GM19324 (cell line): Measurements from ENCODE around the gene ASCC1.
A peak's percentile ranks its signal among the peaks of the same experiment; 100 is the strongest.
"Not testable (repeated sequence)": the region's sequence is repeated elsewhere in the genome, so short reads cannot be mapped to it uniquely, and the experiment has no call there.

ENCODE experiments used
- ATAC-seq: cut with Tn5 transposase; IDR thresholded peaks from one replicate; pipeline ENCODE4 v1.9.1; 2021; ENCODE audit warnings: mild to moderate bottlenecking, moderate library complexity; ENCODE audit not compliant: unreplicated experiment, low FRiP score

ASCC1 gene

DNA sequence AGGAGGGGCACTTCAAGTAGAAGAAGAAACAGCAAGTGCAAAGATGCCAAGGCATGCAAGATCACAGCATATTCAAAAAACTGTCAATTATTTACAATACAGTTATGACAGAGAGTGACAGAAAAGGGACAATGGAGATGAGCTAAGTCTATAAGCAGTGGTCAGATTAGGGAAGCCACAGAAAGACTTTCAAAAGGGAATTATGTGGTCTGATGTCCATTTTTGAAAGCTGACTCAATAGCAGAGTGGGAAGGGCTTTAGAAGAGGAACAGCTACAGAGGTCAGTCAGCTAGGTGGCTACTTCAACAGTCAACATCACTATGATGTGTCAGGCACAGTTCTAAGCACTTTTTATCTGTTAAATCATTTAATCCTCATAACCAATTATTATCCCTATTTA, 82.6 kb downstream of the ASCC1 start:
- peak; percentile 62 for ATAC-seq

DNA sequence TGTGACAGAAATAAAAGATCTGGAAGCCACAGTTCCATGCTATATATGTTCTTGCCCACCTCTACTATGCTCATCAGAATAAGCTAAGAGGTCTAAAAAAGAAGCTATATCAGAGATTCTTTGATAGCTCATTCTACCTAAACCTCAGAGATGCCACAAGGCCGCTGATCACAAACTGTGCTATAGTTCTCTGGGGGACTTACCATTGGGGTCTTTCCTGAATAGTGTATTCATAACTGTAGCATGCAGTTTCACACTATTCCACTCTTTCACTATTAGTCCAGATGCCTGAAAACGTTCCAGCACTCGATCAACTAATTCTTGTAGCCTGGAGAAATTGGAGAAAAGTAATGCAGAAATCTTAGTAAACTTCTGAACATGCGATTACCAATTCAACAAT, 83.2 kb downstream of the ASCC1 start:
- no peak for ATAC-seq

GRCh38 chr10:72127571-72127970, 88.5 kb downstream of the ASCC1 start:
- ATAC-seq: no peak

DNA sequence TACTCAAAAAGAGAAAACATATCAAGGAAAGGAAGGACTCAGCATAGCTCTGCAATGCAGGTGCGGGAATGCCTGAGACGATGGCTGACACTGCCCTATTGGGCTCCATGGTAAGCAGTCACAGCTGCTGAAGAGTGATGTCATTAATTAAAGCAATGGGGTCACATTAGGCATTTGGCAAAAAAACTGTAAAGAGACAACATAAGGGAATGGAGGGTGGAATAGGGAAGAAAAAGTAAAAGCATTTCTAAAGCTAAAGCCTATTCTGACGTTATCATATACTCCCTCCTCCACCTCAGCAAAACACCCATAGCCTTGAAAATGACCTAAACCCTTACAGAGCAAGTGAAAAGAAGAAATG, 89.2 kb downstream of the ASCC1 start:
- ATAC-seq: no peak

GRCh38 chr10:72126184-72126871, 89.7 kb downstream of the ASCC1 start:
- no peak for ATAC-seq

GRCh38 chr10:72124989-72125388, 91.1 kb downstream of the ASCC1 start:
- no peak for ATAC-seq

GRCh38 chr10:72124381-72124780, 91.7 kb downstream of the ASCC1 start:
- no peak for ATAC-seq

- no peak for ATAC-seq
Observed at GRCh38 chr10:72123616-72124015, 92.5 kb downstream of the ASCC1 start.

GRCh38 chr10:72122221-72122620, 93.9 kb downstream of the ASCC1 start:
- ATAC-seq: no peak

DNA sequence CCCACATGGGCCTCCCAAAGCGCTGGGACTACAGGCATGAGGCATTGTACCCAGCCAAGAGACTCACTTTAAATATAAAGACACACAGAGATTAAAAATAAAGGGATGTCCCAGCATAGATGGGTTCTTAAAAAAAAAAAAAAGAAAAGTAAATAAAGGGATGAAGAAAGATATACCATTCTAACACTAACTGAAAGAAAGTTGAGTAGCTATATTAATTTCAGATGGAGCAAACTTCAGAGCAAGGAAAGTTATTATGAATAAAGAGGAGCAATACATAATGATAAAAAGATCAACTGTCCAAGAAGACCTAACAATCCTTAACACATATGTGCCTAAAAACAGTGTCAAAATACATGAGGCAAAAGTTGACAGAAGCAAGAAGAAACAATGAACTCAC, 94.7 kb downstream of the ASCC1 start:
- ATAC-seq: no peak

DNA sequence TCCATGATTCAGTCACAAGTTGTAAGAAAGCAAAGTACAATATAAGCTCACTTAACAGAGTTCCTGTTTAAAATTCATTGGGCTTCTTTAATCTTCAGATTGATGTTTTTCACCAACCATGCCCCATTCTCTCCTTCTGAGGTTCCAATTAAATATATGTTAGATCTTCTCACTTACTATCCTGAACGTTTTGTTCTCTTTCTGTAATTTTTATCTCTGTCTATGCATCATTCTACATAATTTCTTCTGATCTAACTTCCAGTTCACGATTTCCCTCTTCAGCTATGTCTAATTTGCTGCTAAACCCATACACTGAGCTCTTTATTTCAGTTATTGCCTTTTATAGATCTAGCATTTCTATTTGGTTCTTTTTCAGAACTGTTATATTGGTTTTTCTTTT, 99.7 kb downstream of the ASCC1 start:
- ATAC-seq: no peak

DNA sequence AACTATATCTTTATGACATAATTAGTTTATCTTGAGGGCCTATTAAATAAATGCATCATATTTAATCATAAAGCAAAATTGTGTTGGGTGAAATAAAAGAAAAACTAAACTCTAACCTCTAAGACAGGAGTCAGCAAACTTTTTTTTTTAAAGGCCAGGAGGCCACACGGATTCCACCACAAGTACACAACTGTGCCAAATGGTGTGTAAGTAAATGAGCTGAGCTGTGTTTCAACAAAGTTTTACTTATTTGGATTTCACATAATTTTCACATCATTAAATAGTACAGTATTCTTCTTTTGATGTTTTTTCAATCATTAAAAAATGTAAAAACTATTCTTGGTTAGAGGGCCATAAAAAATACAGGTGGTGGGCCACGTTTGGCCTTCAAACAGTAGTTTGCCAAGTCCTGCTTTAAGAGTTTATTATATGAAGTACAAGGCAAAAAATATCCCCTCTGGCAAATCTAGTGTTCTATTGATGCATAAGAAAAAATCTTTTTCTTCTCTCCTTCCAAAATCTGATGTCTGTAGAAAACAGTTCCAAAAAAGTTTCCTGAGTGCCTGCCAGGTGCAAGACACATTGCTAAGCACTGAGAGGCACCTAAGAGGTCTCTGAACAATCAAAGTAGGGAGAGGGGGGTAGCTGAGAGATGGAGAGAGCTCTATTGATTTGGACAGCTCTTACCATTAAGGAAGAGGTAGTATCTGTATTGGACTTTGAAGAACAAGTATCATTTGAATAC, 101.2 kb downstream of the ASCC1 start:
- no peak for ATAC-seq

DNA sequence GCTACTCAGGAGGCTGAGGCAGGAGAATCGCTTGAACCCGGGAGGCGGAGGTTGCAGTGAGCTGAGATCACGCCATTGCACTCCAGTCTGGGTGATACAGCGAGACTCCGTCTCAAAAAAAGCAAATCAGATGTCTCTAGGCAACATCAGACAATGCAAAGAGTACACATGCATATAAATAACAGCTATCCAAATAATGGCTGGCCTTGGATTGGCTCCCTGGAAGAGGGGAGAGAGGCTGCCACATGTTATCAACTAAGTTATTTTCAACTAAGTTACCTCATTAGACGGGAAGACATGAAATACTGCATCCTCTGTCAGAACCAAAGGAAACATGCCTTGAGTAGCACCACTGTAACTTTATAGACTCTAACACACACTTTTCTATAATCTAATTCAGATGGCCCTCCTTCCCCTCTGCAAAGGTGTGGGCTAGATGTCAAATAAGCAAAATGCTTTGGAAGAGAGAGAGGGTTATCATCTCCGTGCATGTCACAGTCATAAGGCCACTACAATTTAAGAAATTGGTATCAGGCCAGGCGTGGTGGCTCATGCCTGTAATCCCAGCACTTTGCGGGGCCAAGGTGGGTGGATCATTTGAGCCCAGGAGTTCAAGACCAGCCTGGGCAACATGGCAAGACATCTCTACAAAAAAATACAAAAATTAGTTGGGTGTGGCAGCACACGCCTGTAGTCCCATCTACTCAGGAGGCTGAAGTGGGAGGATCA, 105.2 kb downstream of the ASCC1 start:
- no peak for ATAC-seq

DNA sequence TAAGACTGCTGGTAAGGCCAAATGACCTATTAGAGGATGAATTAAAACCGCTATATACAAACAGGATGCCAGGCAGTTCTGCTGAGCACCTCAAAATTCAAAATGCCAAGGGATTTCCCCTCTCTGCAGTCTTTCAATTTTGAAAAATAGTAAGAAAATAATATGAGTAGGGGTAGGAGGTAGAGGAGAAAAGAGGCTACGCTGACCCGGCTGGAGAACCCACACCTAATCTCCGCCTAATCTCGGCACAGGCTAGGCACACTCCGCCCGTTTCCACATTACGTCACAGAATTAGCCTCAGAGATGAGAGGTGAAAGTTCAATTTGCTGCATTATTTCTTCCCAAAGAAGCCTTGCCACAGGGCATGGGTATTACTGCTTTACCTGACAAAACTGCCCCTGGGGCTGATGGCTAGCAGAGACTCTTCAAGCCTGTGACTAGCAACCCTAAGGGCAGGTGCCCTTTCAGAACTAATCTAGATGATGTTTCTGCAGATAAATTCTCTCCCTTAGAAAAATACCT, 106.4 kb downstream of the ASCC1 start:
- ATAC-seq: no peak

- ATAC-seq: no peak
Observed at GRCh38 chr10:72108830-72109635, 107.0 kb downstream of the ASCC1 start.

GRCh38 chr10:72108004-72108370, 108.1 kb downstream of the ASCC1 start:
- ATAC-seq: not testable (repeated sequence)

GRCh38 chr10:72107325-72108003, 108.6 kb downstream of the ASCC1 start:
- no peak for ATAC-seq

- no peak for ATAC-seq
Observed at GRCh38 chr10:72106896-72107295, 109.2 kb downstream of the ASCC1 start.

- ATAC-seq: no peak
Observed at GRCh38 chr10:72106154-72106849, 109.8 kb downstream of the ASCC1 start.
